ENCODE measurements around the gene PADI3.
"Not testable (repeated sequence)": the region's sequence is repeated elsewhere in the genome, so short reads cannot be mapped to it uniquely, and the experiment has no call there.

PADI3 gene

DNA sequence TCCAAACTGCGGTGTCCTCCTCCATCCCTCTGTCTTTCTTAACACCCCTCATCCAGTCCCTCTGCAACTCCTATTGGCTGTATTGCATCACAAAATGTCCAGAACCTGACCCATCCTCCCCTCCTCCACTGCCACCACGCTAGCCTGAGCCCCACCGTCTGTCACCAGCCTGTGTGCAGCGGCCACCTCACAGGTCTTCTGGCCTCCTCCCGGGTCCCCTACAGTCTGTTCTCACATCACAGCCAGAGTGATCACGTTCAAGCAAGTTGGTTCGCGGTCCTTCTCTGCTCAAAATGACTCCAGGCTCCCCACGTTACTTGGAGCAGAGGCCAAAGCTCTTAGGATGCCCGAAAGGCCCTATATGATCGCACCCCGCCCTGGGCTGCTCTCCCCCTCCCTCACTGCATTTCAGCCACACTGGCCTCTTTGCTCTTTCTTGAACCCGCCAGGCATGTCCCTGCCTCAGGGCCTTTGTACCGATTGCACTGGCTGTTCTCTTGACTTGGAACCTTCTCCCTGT, 56.7 kb downstream of the PADI3 start:
- DNase-seq (ENCODE audit: low spot score): no peak

DNA sequence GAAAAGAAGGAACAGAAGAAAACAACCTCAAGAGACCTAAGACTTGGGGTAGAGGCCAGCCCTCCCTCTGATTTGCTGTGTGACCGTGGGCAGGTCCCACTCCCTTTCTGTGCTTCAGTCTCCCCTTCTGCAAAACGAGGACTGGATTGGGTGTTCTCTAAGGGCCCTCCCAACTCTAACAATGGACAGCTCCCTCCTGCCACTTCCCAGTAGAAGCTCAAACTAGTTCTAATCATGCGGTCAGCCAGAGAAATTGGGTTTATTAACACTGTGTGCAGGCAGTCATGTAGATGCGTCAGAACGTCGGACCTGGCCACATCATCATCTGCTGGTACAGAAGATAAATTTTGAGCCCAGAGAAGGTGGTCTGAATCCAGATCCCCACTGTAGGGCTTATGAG, 57.5 kb downstream of the PADI3 start:
- DNase-seq (ENCODE audit: low spot score): no peak

DNA sequence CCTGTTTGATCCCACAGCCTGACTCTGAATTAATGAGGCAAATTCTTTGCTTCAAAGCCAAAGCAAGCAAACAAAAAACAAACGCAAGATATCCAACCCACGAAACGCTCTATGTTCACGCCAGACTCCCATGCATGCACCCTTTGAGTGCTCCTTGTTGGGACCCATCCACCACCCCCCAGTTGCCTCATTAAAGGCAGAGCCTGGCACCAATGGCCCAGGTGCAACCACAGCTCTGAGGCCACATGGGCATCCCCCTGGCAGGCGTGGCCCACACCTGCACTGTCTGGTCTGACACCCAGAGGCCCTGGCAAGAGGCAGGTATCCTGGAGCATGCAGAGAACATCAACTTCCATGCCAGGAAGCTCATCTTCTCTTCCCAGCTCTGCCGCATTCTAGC, 58.0 kb downstream of the PADI3 start:
- no peak for DNase-seq (ENCODE audit: low spot score)

DNA sequence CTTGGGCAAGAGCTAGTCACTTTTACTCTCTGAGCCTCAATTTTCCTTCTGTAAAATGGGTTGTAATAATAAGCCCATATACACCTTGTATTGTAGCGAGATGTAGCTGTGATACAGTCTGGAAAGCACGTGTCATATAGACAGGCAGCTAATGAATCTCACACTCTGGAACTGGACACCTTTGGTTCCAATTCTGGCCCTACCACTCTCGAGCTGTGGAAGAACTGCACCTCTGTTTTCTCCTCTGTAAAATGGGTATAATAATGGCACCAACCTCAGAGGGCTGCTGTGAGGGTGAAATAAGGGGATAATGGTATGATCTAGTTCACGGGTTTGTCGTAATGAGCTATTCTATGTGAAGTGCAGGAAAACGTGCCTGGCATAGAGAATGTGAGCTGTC, 58.4 kb downstream of the PADI3 start:
- no peak for DNase-seq (ENCODE audit: low spot score)

DNA sequence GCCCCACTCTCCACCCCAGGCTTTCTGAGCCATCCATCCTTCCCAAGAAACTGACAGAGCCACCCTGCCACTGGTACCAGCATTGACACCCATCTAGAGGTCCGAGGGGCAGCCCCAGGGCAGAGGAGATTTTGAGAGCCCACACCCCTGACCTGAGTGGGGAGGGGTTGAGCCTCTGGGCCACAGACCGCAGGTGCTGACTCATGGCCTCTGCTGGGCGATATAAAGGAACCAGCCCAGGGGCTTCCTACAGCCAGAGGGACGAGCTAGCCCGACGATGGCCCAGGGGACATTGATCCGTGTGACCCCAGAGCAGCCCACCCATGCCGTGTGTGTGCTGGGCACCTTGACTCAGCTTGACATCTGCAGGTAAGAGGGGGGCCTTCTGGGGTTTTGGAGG, 59.0 kb downstream of the PADI3 start, which contains the start of gene PADI4:
Gene PADI4 (plus strand): TSS at position 252 of the 400 bp plus-strand sequence. CDS start 26 bp downstream, at position 278.
- no peak for DNase-seq (ENCODE audit: low spot score)

DNA sequence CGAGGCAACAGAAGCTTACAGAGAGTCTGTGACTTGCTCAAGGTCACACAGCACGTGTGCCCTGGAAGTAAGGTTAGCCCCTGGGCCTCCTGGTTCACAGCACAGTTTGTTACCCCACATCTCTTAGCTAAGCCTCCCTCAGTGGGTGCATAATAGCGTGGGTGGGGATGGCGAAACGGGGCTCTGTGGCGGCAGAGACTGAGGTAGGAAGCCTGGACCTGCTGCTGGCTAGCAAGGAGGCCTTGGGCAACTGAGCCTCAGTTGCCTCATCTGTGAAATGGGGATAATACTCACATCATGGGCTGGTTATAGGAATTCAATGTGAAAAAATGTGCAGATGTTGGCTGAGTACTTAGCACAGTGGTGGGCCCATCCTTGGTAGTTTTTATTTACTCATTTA, 59.7 kb downstream of the PADI3 start:
- DNase-seq (ENCODE audit: low spot score): no peak

DNA sequence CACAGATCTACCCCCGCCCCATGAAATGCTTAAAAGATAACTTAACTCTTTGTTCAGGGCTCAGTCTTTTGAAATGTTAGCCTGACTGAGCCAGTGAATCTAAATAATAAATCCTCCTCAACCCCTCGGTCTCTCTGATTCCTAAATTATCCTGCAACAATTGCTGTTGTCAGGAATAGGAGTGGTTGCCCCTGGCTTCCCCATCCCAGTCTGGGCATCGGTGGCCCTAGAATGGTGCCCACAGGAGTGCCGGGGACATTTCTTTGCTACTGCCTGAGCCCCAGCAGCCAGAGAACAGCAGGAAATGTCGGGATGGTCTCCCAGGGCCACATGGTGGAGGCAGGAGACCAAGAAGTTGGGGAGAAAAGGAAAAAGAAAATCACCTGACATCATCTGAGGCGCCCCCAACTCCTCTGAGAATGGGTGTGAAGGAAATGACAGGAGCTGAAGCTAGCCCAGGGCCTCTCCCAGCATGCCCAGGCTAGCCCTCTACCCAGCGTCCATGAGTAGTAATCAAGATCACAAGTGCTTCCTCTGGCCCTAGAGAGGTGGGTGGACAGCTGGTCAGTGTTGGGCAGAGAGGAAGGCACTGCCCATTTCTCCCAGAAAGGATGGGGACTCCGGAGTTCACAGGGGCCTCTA, 60.6 kb downstream of the PADI3 start:
- DNase-seq (ENCODE audit: low spot score): no peak

DNA sequence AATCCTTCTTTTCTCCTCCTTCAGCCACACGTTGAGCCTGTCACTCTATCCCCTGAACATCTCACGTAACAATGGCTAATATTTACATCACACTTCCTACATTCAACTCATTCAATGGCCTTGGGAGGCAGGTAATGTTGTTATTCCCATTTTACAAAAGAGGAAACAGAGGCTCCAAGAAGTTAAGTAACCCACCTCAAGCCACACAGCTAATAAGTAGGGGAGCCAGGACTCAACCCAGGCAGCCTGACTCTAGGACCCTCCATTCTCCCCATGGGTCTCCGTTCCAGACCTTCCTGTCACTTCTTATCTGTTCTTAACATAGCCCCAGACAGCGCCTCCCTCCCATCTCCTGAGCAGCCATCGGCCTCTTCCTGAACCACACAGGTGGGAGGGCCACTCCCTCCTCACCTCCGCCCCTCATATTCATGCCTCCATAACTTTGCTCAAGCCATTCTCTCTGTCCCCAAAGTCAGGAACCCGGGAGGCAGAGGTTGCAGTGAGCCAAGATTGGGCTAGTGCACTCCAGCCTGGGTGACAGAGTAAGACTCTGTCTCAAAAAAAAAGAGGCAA, 61.3 kb downstream of the PADI3 start:
- DNase-seq (ENCODE audit: low spot score): no peak

DNA sequence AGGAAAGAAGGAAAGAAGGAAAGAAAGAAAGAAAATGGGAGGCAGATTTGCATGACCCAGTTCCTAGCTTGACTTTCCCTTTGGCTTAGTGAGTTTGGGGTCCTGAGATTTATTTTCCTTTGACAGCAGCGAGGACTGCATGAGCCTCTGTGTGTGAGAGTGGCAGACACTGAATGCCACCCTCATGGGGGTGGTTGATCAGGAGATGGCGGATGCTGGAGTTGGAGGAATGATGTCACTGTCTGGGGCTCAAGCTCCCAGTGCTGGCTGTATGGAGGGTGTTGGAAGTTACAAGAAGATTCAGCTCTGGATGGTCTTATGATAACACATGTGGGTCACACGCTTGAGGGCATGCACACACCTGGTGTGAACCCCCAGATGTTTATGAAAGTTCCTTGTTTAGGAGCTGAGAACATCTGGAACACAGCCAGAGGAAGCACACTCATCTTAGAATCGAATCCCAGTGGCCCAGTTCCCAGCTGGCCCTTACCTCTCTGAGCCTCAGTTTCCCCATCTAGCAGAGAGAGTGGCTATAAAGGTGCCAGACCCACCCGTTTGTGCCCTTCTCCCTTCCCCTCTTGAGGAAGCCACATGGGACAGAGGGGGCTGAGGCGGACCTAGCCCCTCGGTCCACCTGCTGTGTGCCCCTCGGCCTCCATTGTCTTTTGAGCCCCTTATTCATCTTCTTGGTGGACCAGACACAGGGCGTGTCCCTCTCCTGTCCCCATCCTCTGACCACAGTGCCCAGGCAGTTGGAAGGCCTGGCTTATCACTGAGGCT, 64.8 kb downstream of the PADI3 start:
- DNase-seq (ENCODE audit: low spot score): no peak

DNA sequence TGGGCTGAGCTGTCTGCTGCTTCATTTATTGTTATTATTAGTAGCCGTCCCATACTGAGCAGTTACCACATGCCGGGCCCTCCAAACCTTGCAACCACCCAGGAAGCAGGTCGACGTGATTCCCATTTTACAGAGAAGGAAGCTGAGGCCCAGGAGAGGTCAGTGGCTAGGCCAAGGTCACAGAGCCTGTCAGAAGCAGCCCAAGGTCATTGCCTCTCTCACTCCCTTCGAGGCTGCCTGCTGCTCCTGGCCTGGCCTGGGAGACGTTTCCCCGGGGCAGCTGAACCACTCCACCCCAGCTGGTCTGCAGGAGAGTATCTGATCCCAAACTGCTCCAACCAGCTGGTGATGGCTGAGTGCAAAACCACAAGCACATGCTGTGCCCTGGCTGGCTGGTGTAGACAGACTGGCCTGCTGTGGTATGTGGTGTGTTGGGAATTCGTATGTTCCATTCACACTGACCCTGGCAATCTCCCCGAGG, 65.6 kb downstream of the PADI3 start:
- no peak for DNase-seq (ENCODE audit: low spot score)

DNA sequence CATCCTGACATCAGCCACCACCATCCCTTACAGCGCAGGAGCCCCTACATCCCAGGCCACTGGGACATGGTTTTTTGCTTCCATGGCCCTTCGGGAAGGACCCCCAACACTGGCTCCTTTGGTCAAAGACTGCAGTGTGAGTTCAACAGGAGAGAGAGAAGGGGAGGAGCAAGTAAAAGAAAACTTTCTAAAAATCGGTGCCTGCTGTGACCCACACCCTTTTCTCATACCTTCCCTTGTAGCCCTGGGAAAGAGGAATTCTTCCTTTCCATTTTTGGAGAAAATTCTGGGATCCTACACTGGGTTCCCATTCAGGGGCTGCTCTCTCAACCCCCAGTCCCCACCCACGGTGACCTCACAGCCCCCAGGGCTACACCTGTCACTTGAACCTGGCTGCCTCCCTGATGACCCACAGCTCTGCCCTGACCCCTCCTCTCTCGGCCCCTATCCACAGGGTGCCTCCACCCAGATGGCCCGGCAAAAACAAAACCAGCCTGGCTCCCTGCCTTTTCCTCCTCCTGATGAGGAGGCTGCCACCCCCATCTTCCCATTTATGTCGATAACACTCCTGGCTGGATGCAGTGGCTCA, 66.7 kb downstream of the PADI3 start:
- DNase-seq (ENCODE audit: low spot score): no peak

DNA sequence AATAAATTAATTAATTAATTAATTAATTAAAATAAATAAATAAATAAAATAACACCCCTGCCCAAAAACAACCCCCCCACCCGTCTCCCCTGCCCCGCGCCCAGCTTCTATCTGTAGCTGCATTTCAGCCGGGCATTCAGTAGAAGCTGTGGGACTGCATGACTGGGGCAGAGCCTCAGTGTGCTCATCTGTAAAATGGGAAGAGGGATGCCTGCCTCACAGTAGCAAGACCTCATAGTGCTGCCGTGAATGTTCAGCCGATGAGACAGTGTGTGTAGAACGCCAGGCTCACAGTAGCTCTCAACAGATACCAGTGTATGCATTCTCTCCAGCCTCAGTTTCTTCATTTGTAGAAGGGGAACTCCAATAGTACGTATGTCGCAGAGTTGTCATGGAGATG, 67.8 kb downstream of the PADI3 start:
- DNase-seq (ENCODE audit: low spot score): no peak

DNA sequence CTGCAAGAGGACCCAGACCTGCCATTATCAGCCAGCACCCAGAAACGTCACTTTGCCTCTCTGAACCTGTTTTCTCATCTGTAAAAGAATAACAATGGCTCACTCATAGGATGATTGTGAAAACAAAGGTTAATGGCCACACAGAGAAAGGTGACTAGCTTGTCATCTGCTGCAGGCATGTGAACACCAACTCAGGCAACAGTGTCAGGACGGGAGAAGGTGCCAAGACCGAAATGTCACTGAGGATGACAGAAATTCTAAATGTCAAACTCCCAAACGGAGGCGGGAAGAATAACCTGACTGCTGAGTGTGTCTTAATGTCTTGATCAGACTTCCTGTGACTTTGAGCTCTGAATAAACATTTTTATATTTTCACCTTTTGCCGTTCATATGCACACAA, 69.4 kb downstream of the PADI3 start:
- DNase-seq (ENCODE audit: low spot score): no peak

DNA sequence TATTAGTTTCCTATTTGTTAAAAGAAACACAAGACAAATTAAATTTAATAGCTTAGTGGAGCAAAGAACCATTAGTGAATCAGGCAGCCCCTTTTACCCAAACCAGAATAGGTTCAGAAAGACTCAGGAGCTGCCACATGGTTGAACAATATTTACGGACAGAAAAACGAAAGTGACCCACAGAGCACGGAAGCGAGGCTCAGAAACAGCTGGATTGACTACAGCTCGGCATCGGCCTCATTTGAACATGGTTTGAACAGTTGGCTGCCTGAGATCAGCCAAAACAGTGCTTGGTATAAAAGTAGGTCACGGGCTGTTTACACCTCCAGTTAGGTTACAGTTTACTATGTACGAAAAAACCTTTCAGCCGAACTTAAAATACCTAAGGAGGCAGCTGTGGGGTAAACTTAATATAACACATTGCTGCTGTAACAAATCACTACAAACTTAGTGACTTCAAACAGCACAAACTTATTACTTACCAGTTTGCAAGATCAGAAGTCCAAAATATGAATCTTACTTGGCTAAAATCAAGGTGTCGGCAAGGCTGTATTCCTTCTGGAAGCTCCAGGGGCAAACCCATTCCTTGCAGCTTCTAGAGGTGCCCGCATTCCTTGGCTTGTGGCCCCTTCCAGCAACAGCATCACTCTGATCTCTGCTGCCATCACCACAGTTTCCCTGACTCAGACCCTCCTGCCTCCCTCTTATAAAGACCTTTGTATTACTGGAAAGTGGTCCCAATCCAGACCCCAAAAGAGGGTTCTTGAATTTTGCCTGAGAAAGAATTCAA, 70.9 kb downstream of the PADI3 start:
- no peak for DNase-seq (ENCODE audit: low spot score)

DNA sequence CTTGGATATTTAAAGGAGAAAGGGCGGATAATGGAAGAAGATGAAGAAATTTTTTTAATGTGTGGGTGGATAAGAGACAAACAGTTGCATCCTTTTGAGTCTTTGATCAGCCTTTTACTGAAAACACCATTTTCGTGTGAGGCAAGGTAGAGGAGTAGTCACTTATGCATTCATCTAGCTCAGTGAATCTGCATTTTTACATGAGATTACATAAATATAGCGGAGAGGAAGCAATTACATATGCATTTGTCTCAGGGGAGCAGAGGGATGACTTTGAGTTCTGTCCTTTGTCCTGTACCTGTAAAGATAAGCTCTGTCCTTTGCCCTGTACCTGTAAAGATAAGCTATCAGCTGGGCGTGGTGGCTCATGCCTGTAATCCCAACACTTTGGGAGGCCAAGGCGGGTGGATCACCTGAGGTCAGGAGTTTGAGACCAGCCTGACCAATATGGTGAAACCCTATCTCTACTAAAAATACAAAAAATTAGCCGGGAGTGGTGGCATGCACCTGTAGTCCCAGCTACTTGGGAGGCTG, 73.0 kb downstream of the PADI3 start:
- not testable (repeated sequence) for DNase-seq (ENCODE audit: low spot score)

DNA sequence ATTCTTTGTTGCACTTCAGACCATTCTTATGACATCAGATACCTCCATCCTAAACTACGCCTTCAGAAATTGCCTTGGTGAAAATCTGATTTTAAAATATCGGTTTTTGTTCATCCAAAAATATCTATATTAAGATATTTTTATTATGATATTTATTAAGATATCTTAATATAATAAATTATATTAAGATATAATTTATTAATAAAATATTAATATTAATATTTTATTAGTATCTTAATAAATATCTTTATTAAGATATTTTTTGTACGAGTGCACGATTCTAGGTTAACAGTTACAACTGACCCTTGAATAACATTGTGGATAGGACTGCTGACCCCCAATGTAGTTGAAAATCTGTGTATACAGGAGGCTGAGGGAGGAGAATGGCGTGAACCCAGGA, 80.0 kb downstream of the PADI3 start:
- DNase-seq (ENCODE audit: low spot score): no peak

DNA sequence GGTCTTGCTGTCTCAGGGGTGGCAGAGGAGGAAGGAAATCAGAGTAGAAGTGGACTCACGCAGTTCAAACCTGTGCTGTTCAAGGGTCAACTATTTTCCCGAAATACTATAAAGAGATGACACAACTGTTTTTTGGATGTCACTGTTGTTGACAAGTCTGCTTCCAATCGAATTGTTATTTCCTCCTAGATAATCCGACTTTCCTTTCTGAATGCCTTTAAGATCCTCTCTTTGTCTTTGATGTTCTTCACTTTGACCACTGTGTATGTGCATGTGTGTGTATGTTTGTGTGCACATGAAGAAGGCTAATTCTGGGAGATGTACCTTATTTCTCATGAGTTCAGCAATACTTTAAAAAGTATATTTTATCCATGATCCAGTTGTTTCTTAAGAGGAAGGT, 80.7 kb downstream of the PADI3 start:
- no peak for DNase-seq (ENCODE audit: low spot score)

DNA sequence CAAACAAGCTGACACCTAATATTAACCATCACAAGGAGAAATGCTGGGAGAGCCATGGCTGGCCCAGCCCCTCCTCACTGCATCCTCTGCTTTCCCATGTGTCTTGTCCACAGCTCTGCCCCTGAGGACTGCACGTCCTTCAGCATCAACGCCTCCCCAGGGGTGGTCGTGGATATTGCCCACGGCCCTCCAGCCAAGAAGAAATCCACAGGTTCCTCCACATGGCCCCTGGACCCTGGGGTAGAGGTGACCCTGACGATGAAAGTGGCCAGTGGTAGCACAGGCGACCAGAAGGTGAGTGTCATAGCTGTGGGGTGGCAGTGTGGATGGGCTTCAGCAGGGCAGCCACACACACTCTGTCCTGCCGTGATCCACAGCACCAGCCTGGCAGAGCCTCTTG, 82.0 kb downstream of the PADI3 start:
- no peak for DNase-seq (ENCODE audit: low spot score)

DNA sequence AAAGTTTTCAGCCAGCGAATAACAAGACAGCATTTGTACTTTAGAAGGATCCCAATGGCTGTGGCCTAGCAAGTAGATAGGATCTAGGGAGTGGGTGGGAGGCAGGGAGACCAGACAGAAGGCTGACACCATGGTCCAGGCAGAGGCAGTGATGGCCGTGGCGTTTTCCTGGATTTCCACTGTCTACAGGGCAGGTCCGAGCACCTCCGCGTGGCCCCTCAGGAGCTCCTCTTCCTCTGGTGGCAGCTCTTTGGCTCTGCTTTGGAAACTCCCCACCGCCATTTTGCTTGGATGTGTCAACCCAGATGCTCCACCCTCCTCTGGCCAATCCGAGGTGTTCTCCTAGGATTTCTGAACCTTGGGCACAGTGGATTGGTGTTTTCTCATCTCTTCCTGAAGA, 84.2 kb downstream of the PADI3 start:
- DNase-seq (ENCODE audit: low spot score): no peak

All from NAMALWA (cell line).